Loucy (cell line): ENCODE data around the gene CENPP.

Source experiments
- H2AFZ ChIP-seq: fragments of 200-600 bp; sonication (generic); 2 replicates; pipeline ENCODE4 v1.6.0; 2016; ENCODE audit warnings: antibody characterized with exemption, mild to moderate bottlenecking, low read length, moderate library complexity
- H3F3A ChIP-seq: fragments of 200-600 bp; 2 replicates; pipeline ENCODE4 v1.6.0; 2016; ENCODE audit warnings: antibody characterized with exemption, low read depth, mild to moderate bottlenecking
- H3K27me3 ChIP-seq: fragments of 200-600 bp; sonication (generic); 2 replicates; pipeline ENCODE4 v1.6.1; 2014; ENCODE audit warnings: low read length, mild to moderate bottlenecking; ENCODE audit not compliant: insufficient read depth, poor library complexity, severe bottlenecking
- H3K36me3 ChIP-seq: fragments of 200-600 bp; sonication (generic); 2 replicates; pipeline ENCODE4 v1.6.1; 2016; ENCODE audit warnings: low read length; ENCODE audit not compliant: insufficient read depth
- H3K4me1 ChIP-seq: fragments of 200-600 bp; sonication (generic); 2 replicates; pipeline ENCODE4 v1.5.1; 2014; ENCODE audit warnings: low read length, mild to moderate bottlenecking; ENCODE audit not compliant: insufficient read depth, poor library complexity, severe bottlenecking
- H3K4me2 ChIP-seq: fragments of 200-600 bp; sonication (generic); 2 replicates; pipeline ENCODE4 v1.6.0; 2014; ENCODE audit warnings: antibody characterized with exemption, low read length, low read depth, mild to moderate bottlenecking; ENCODE audit not compliant: poor library complexity, severe bottlenecking
- H3K4me3 ChIP-seq: fragments of 200-600 bp; sonication (generic); 2 replicates; pipeline ENCODE4 v1.5.1; 2014; ENCODE audit warnings: low read length, mild to moderate bottlenecking, mixed read lengths; ENCODE audit not compliant: poor library complexity, severe bottlenecking
- H3K79me2 ChIP-seq: fragments of 200-600 bp; sonication (generic); 2 replicates; pipeline ENCODE4 v1.6.1; 2014; ENCODE audit warnings: low read length; ENCODE audit not compliant: insufficient read depth
- H3K9ac ChIP-seq: fragments of 200-600 bp; sonication (generic); 2 replicates; pipeline ENCODE4 v1.6.0; 2014; ENCODE audit warnings: mild to moderate bottlenecking, low read depth, low read length, moderate library complexity; ENCODE audit not compliant: poor library complexity, severe bottlenecking
- H3K9me2 ChIP-seq: fragments of 200-600 bp; sonication (generic); replicated peaks from 2 replicates; pipeline ENCODE4 v1.6.1; 2016; ENCODE audit warnings: low read depth, low read length, mixed read lengths
- H3K9me3 ChIP-seq: fragments of 200-600 bp; sonication (generic); 2 replicates; pipeline ENCODE4 v1.6.1; 2014; ENCODE audit warnings: mild to moderate bottlenecking, antibody characterized with exemption, low read length, low read depth; ENCODE audit not compliant: insufficient read depth
- H4K20me1 ChIP-seq: fragments of 200-600 bp; sonication (generic); 2 replicates; pipeline ENCODE4 v1.6.0; 2014; ENCODE audit warnings: antibody characterized with exemption, low read length, mild to moderate bottlenecking; ENCODE audit not compliant: insufficient read depth, poor library complexity, severe bottlenecking
- CTCF ChIP-seq: fragments of 200-600 bp; sonication (generic); conservative IDR thresholded peaks from 2 replicates; pipeline ENCODE4 v1.5.1; 2014; ENCODE audit warnings: mild to moderate bottlenecking, antibody characterized with exemption, low read length
- EZH2phosphoT487 ChIP-seq: fragments of 200-600 bp; IDR thresholded peaks from 2 replicates; pipeline ENCODE4 v1.6.1; 2018; ENCODE audit warnings: antibody characterized with exemption, mild to moderate bottlenecking, moderate library complexity, borderline replicate concordance

CENPP gene

GRCh38 chr9:92432350-92432749 lies 106.6 kb downstream of the CENPP start:
- Histone ChIP-seq H3K79me2 (no peaks in the 10 kb centered on the region), H3F3A (no peaks in the 10 kb centered on the region), H3K9me3 (no peaks in the 10 kb centered on the region), H4K20me1 (no peaks in the 10 kb centered on the region), H2AFZ (no peak overlapping the region), H3K4me2 (no peak overlapping the region), H3K27me3 (no peaks in the 10 kb centered on the region), H3K9ac (no peak overlapping the region), H3K9me2 (no peaks in the 10 kb centered on the region), H3K4me1 (peaks cover 4% of the 10 kb centered on the region), H3K36me3 (no peaks in the 10 kb centered on the region), H3K4me3 (no peak overlapping the region)
- TF ChIP-seq CTCF: no peak
- TF ChIP-seq EZH2phosphoT487: no peak

GRCh38 chr9:92432972-92433548 lies 107.3 kb downstream of the CENPP start:
- H3K9ac ChIP-seq: no peak overlapping the region

GRCh38 chr9:92435263-92435662 lies 109.5 kb downstream of the CENPP start:
- TF ChIP-seq CTCF (no peak), EZH2phosphoT487 (no peak)
- H3K4me3 ChIP-seq: no peak overlapping the region

More at GRCh38 chr9:92432972-92433548, 107.3 kb downstream of the CENPP start:
- H3K4me2 ChIP-seq: no peak overlapping the region
- H3K4me1 ChIP-seq: peaks cover 4% of the 10 kb centered on the region
- no peaks in the 10 kb centered on the region for H3K9me3 ChIP-seq
- H3K79me2 ChIP-seq: no peaks in the 10 kb centered on the region
- no peaks in the 10 kb centered on the region for H4K20me1 ChIP-seq
- no peaks in the 10 kb centered on the region for H3K27me3 ChIP-seq
- no peak overlapping the region for H2AFZ ChIP-seq
- no peaks in the 10 kb centered on the region for H3K36me3 ChIP-seq
- H3K4me3 ChIP-seq: no peak overlapping the region
- no peaks in the 10 kb centered on the region for H3K9me2 ChIP-seq
- no peaks in the 10 kb centered on the region for H3F3A ChIP-seq
- no peak for TF ChIP-seq CTCF
- TF ChIP-seq EZH2phosphoT487: no peak

More at GRCh38 chr9:92435263-92435662, 109.5 kb downstream of the CENPP start:
- Histone ChIP-seq H3K9me2 (no peaks in the 10 kb centered on the region), H3K27me3 (no peaks in the 10 kb centered on the region), H4K20me1 (no peaks in the 10 kb centered on the region), H3F3A (no peaks in the 10 kb centered on the region), H3K4me1 (peaks cover 4% of the 10 kb centered on the region), H3K79me2 (no peaks in the 10 kb centered on the region), H2AFZ (no peak overlapping the region), H3K9ac (no peak overlapping the region), H3K9me3 (no peaks in the 10 kb centered on the region), H3K4me2 (no peak overlapping the region), H3K36me3 (no peaks in the 10 kb centered on the region)
